Measurements from ENCODE around the gene SYNGR3.
"Not testable (repeated sequence)": the region's sequence is repeated elsewhere in the genome, so short reads cannot be mapped to it uniquely, and the experiment has no call there.

The SYNGR3 gene

GRCh38 chr16:1989209-1990100, at the start of gene SYNGR3:
TSS of gene SYNGR3 (plus strand) at chr16:1989970. CDS start at chr16:1990103, 133 bp downstream.
- no peak for DNase-seq (ENCODE audit: low read depth)

GRCh38 chr16:1940273-1941161, 49.3 kb upstream of the SYNGR3 start:
- no peak for DNase-seq (ENCODE audit: low read depth)

GRCh38 chr16:1941162-1942046, 48.4 kb upstream of the SYNGR3 start:
- DNase-seq (ENCODE audit: low read depth): no peak

GRCh38 chr16:1942047-1942809, 47.5 kb upstream of the SYNGR3 start:
- DNase-seq (ENCODE audit: low read depth): no peak

GRCh38 chr16:1942810-1943726, 46.7 kb upstream of the SYNGR3 start, which contains the start of gene MSRB1:
TSS of gene MSRB1 (minus strand) at chr16:1943199. CDS start at chr16:1943156, 43 bp downstream.
- DNase-seq (ENCODE audit: low read depth): peak; percentile 87

- DNase-seq (ENCODE audit: low read depth): no peak
These were observed 45.1 kb upstream of the SYNGR3 start for GRCh38 chr16:1944612-1945199.

GRCh38 chr16:1945559-1946391, 44.0 kb upstream of the SYNGR3 start:
- DNase-seq (ENCODE audit: low read depth): no peak

- no peak for DNase-seq (ENCODE audit: low read depth)
These were observed 43.0 kb upstream of the SYNGR3 start for GRCh38 chr16:1946495-1947368.

- DNase-seq (ENCODE audit: low read depth): no peak
These were observed 42.5 kb upstream of the SYNGR3 start for GRCh38 chr16:1947369-1947670.

- no peak for DNase-seq (ENCODE audit: low read depth)
These were observed 40.3 kb upstream of the SYNGR3 start for GRCh38 chr16:1949507-1949906.

- no peak for DNase-seq (ENCODE audit: low read depth)
These were observed 39.7 kb upstream of the SYNGR3 start for GRCh38 chr16:1950047-1950446.

- no peak for DNase-seq (ENCODE audit: low read depth)
These were observed 39.2 kb upstream of the SYNGR3 start for GRCh38 chr16:1950559-1950958.

- no peak for DNase-seq (ENCODE audit: low read depth)
These were observed 36.0 kb upstream of the SYNGR3 start for GRCh38 chr16:1953734-1954133.

GRCh38 chr16:1957434-1958142, 32.2 kb upstream of the SYNGR3 start:
- DNase-seq (ENCODE audit: low read depth): not testable (repeated sequence)

- DNase-seq (ENCODE audit: low read depth): not testable (repeated sequence)
These were observed 31.7 kb upstream of the SYNGR3 start for GRCh38 chr16:1958143-1958491.

- no peak for DNase-seq (ENCODE audit: low read depth)
These were observed 31.0 kb upstream of the SYNGR3 start for GRCh38 chr16:1958715-1959268.
